Gastroesophageal sphincter (tissue), 3 donors: ENCODE results near the gene ZNF140.

Experiments used
- CTCF ChIP-seq, 4 experiments: fragments of 200-600 bp in 2 of 4; fragments of 450-650 bp in 2 of 4; sonication (generic) in 1 of 4; IDR thresholded peaks; one replicate each; pipeline ENCODE4 v1.5.1; 2017 to 2019; ENCODE audit warnings: antibody characterized with exemption in 4 of 4, mild to moderate bottlenecking in 2 of 4, moderate library complexity in 2 of 4
- EP300 ChIP-seq: sonication (generic); formaldehyde crosslinking; IDR thresholded peaks from one replicate; pipeline ENCODE4 v1.6.1; 2017; ENCODE audit warnings: antibody characterized with exemption, mild to moderate bottlenecking
- POLR2A ChIP-seq, 2 donors: fragments of 450-650 bp; IDR thresholded peaks; one replicate each; pipeline ENCODE4 v1.6.1; 2017; ENCODE audit warnings: antibody characterized with exemption in 2 of 2, mild to moderate bottlenecking in 2 of 2, moderate library complexity in 1 of 2
- POLR2AphosphoS5 ChIP-seq: sonication (generic); formaldehyde crosslinking; IDR thresholded peaks from one replicate; pipeline ENCODE4 v1.6.1; 2017; ENCODE audit warnings: antibody characterized with exemption

DNA sequence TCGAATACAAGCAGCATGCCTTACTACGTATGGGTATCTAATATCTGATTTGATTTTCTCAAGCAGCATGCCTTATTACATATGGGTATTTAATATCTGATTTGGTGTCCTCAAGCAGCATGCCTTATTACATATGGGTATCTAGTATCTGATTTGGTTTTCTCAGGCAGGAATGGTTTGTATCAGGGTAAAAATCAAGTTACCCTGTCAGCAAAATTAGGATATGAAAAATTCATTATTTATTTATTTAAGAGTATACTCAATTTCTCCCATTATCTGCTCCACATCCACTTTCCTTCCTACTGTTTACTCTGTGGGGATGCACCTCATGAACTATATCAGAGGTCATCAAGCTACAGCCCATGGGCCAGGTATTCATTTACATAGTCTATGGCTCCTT lies 27.4 kb downstream of the ZNF140 start:
- TF ChIP-seq POLR2AphosphoS5 (no peak), POLR2A (IDR thresholded peaks at IDR 0.05) (no peak), CTCF (IDR thresholded peaks at IDR 0.05) (no peak), EP300 (no peak)
